Hepatocyte (in vitro differentiated cells): Measurements from ENCODE around the gene IAPP.

Experiments
- EZH2 ChIP-seq: fragments of 200-600 bp; sonication (generic); IDR thresholded peaks from 2 replicates; pipeline ENCODE4 v1.6.1; 2016; ENCODE audit warnings: antibody characterized with exemption, mild to moderate bottlenecking, borderline replicate concordance
- EZH2phosphoT487 ChIP-seq: fragments of 200-600 bp; sonication (generic); IDR thresholded peaks from one replicate; pipeline ENCODE4 v1.6.1; 2018; ENCODE audit warnings: antibody characterized with exemption, mild to moderate bottlenecking, low read depth, moderate library complexity; ENCODE audit not compliant: unreplicated experiment, severe bottlenecking
- TF ChIP-seq, protein P1 (sequence below): fragments of 200-600 bp; sonication (generic); IDR thresholded peaks from 2 replicates; pipeline ENCODE4 v1.5.1; 2016; ENCODE audit warnings: antibody characterized with exemption, mild to moderate bottlenecking; ENCODE audit not compliant: poor library complexity

DNA sequence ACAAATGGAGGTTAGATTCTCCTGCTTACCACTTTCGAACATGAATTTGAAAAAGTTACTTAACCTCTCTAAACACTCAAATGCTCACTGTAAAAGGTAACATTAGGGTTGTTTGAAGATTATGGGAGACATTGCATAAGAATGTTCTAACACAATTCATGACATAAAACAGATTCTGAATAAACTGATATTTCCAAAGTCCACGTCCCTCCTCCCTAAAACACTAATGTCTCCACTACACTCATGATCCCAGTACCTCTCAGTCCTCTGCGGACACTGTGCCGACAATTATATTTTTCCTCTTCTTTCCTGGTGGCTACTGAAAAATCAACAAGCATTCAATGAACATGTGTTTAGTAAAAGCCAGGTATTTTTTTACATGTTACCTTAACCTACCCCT is 18.8 kb upstream of the IAPP start:
- TF ChIP-seq, protein P1, sequence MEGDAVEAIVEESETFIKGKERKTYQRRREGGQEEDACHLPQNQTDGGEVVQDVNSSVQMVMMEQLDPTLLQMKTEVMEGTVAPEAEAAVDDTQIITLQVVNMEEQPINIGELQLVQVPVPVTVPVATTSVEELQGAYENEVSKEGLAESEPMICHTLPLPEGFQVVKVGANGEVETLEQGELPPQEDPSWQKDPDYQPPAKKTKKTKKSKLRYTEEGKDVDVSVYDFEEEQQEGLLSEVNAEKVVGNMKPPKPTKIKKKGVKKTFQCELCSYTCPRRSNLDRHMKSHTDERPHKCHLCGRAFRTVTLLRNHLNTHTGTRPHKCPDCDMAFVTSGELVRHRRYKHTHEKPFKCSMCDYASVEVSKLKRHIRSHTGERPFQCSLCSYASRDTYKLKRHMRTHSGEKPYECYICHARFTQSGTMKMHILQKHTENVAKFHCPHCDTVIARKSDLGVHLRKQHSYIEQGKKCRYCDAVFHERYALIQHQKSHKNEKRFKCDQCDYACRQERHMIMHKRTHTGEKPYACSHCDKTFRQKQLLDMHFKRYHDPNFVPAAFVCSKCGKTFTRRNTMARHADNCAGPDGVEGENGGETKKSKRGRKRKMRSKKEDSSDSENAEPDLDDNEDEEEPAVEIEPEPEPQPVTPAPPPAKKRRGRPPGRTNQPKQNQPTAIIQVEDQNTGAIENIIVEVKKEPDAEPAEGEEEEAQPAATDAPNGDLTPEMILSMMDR: no peak
- TF ChIP-seq EZH2: no peak
- TF ChIP-seq EZH2phosphoT487: no peak
